HG03520 (cell line): ENCODE data around the gene PHC3.

ENCODE experiments used
- ATAC-seq: cut with Tn5 transposase; IDR thresholded peaks from one replicate; pipeline ENCODE4 v1.9.1; 2021; ENCODE audit warnings: mild to moderate bottlenecking, moderate library complexity; ENCODE audit not compliant: unreplicated experiment

The PHC3 gene

GRCh38 chr3:170079536-170080165, 101.9 kb downstream of the PHC3 start:
- no peak for ATAC-seq

- no peak for ATAC-seq
Measured at GRCh38 chr3:170078620-170079281, 102.8 kb downstream of the PHC3 start.

- ATAC-seq, result no peak
Measured at GRCh38 chr3:170077361-170077760, 104.2 kb downstream of the PHC3 start.

- no peak for ATAC-seq
Measured at GRCh38 chr3:170076715-170077238, 104.8 kb downstream of the PHC3 start.

- no peak for ATAC-seq
Measured at GRCh38 chr3:170075441-170076091, 106.0 kb downstream of the PHC3 start.

GRCh38 chr3:170064108-170064507, 117.4 kb downstream of the PHC3 start:
- ATAC-seq, result no peak

- no peak for ATAC-seq
Measured at GRCh38 chr3:170063691-170064090, 117.8 kb downstream of the PHC3 start.

GRCh38 chr3:170062769-170063168, 118.8 kb downstream of the PHC3 start:
- ATAC-seq, result no peak

GRCh38 chr3:170062068-170062467, 119.5 kb downstream of the PHC3 start:
- ATAC-seq, result no peak

- no peak for ATAC-seq
Measured at GRCh38 chr3:170059447-170059846, 122.1 kb downstream of the PHC3 start.

- no peak for ATAC-seq
Measured at GRCh38 chr3:170058127-170058526, 123.4 kb downstream of the PHC3 start.

- ATAC-seq, result no peak
Measured at GRCh38 chr3:170057550-170057949, 124.0 kb downstream of the PHC3 start.

GRCh38 chr3:170056710-170057454, 124.7 kb downstream of the PHC3 start:
- ATAC-seq, result peak; percentile 91

- ATAC-seq, result peak; percentile 68
Measured at GRCh38 chr3:170055209-170055608, 126.3 kb downstream of the PHC3 start.

- no peak for ATAC-seq
Measured at GRCh38 chr3:170054204-170054603, 127.3 kb downstream of the PHC3 start.

- no peak for ATAC-seq
Measured at GRCh38 chr3:170052398-170052797, 129.1 kb downstream of the PHC3 start.

GRCh38 chr3:170050753-170051152, 130.8 kb downstream of the PHC3 start:
- no peak for ATAC-seq

- no peak for ATAC-seq
Measured at GRCh38 chr3:170049146-170050000, 132.2 kb downstream of the PHC3 start.

- ATAC-seq, result no peak
Measured at GRCh38 chr3:170047133-170047404, 134.5 kb downstream of the PHC3 start.

- ATAC-seq, result no peak
Measured at GRCh38 chr3:170046269-170047132, 135.0 kb downstream of the PHC3 start.
